ENCODE results near the gene PFDN4. TPM values are rescaled to one million over a fixed set of nuclear protein-coding genes. Genes with fewer than 3 reads are reported as not detected.

The PFDN4 gene
- total and polyA plus RNA-seq, 3 donors from 2014 or later: 32.8 to 67.3 (median 44.9) TPM

- intact Hi-C loops (cut with DNase I; ENCODE audit: low total_unique reads): no loop called here
- WGBS, 2 donors: 95% methylated on average over 3 of the region's 3 CpGs
These were observed 7.4 kb downstream of the PFDN4 start for GRCh38 chr20:54215157-54215789.

GRCh38 chr20:54217762-54218161 is 9.9 kb downstream of the PFDN4 start:
- 85 to 86% methylated on average over 7 of the region's 7 CpGs for WGBS, 2 donors
- DNase-seq: no peak
- TF ChIP-seq, protein P1, sequence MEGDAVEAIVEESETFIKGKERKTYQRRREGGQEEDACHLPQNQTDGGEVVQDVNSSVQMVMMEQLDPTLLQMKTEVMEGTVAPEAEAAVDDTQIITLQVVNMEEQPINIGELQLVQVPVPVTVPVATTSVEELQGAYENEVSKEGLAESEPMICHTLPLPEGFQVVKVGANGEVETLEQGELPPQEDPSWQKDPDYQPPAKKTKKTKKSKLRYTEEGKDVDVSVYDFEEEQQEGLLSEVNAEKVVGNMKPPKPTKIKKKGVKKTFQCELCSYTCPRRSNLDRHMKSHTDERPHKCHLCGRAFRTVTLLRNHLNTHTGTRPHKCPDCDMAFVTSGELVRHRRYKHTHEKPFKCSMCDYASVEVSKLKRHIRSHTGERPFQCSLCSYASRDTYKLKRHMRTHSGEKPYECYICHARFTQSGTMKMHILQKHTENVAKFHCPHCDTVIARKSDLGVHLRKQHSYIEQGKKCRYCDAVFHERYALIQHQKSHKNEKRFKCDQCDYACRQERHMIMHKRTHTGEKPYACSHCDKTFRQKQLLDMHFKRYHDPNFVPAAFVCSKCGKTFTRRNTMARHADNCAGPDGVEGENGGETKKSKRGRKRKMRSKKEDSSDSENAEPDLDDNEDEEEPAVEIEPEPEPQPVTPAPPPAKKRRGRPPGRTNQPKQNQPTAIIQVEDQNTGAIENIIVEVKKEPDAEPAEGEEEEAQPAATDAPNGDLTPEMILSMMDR (IDR thresholded peaks at IDR 0.05): no peak
- no peak for TF ChIP-seq POLR2A (IDR thresholded peaks at IDR 0.05)
- H3K4me3 ChIP-seq: no peak overlapping the region
- H3K27me3 ChIP-seq: no peaks in the 10 kb centered on the region
- H3K36me3 ChIP-seq (ENCODE audit: low read depth, missing control alignments): no peaks in the 10 kb centered on the region
- no peaks in the 10 kb centered on the region for H3K9me3 ChIP-seq
- intact Hi-C loops (cut with DNase I; ENCODE audit: low total_unique reads): no loop called here
- no peak overlapping the region for H3K27ac ChIP-seq
- H3K4me1 ChIP-seq: peaks cover 10% of the 10 kb centered on the region

More at GRCh38 chr20:54215157-54215789, 7.4 kb downstream of the PFDN4 start:
- no peak for DNase-seq
- Histone ChIP-seq H3K9me3 (no peaks in the 10 kb centered on the region), H3K27ac (no peak overlapping the region), H3K4me3 (no peak overlapping the region), H3K27me3 (no peaks in the 10 kb centered on the region), H3K36me3 (ENCODE audit: low read depth, missing control alignments) (no peaks in the 10 kb centered on the region), H3K4me1 (no peaks in the 10 kb centered on the region)
- TF ChIP-seq POLR2A (IDR thresholded peaks at IDR 0.05): no peak
- TF ChIP-seq, protein P1 (IDR thresholded peaks at IDR 0.05): no peak

- DNase-seq: no peak
- intact Hi-C loops (cut with DNase I; ENCODE audit: low total_unique reads): no loop called here
- TF ChIP-seq POLR2A (IDR thresholded peaks at IDR 0.05): no peak
- TF ChIP-seq, protein P1 (IDR thresholded peaks at IDR 0.05): no peak
These were observed 10.6 kb downstream of the PFDN4 start for GRCh38 chr20:54218470-54218869.

DNA sequence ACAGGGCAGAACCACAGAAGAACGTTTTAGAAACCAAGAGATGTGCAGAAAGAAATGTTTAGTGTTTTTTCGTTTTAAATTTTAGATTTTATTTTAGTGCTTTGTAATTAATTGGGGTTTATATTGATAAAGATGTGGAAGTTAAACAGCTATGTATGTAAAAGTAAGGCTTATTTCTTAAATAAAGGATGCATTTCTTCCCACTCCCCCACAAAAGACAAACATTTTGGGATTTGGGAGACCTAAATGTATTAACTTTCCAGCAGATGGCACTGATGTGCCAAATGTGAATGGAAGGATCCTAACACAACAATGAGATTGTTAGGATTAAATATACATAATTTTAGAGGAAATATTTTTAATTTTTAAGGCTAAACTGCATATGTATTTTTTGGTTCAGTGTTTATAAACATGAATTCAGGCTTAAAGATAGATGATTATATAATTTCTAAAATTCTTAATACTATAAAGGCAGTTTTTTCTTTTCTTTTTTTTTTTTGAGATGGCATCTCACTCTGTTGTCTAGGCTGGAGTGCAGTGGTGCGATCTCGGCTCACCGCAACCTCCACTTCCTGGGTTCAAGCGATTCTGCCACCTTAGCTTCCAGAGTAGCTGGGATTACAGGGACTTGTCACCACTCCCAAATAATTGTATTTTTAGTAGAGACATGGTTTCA is 12.0 kb downstream of the PFDN4 start:
- 79 to 83% methylated on average over 6 of the region's 6 CpGs for WGBS, 2 donors
- Histone ChIP-seq H3K27me3 (no peaks in the 10 kb centered on the region), H3K27ac (no peak overlapping the region), H3K36me3 (ENCODE audit: low read depth, missing control alignments) (no peaks in the 10 kb centered on the region), H3K4me1 (peaks cover 10% of the 10 kb centered on the region), H3K4me3 (no peak overlapping the region), H3K9me3 (no peaks in the 10 kb centered on the region)
- intact Hi-C loops (cut with DNase I; ENCODE audit: low total_unique reads): loop anchor here (10.0 kb wide), 1 partner anchor 425 kb away; no protein-coding TSS in a partner anchor
- TF ChIP-seq POLR2A (IDR thresholded peaks at IDR 0.05): no peak
- TF ChIP-seq, protein P1 (IDR thresholded peaks at IDR 0.05): peak in 1 of 3 experiments; percentile 45
- DNase-seq: no peak

More at GRCh38 chr20:54218470-54218869, 10.6 kb downstream of the PFDN4 start:
- H3K4me1 ChIP-seq: peaks cover 10% of the 10 kb centered on the region
- H3K4me3 ChIP-seq: no peak overlapping the region
- H3K27ac ChIP-seq: no peak overlapping the region
- H3K27me3 ChIP-seq: no peaks in the 10 kb centered on the region
- H3K36me3 ChIP-seq (ENCODE audit: low read depth, missing control alignments): no peaks in the 10 kb centered on the region
- no peaks in the 10 kb centered on the region for H3K9me3 ChIP-seq

Measured in testis (tissue), 3 donors.